LHCN-M2 (cell line): ENCODE measurements around the gene PSMA8. TPM values are rescaled to one million over a fixed set of nuclear protein-coding genes. Genes with fewer than 3 reads are reported as not detected.
A peak's percentile ranks its signal among the peaks of the same experiment; 100 is the strongest.
"Not testable (repeated sequence)": the region's sequence is repeated elsewhere in the genome, so short reads cannot be mapped to it uniquely, and the experiment has no call there.

Experiments
- DNase-seq: peaks from one replicate; pipeline ENCODE4 v3.0.0-alpha.2; 2012; ENCODE audit warnings: low read depth
- polyA plus RNA-seq: library from polyadenylated mRNA; unstranded; fragments of >200 nt; gene quantifications from one replicate; pipeline ENCODE4 v1.2.1, GENCODE V29; 2012; ENCODE audit warnings: missing spikeins
- total RNA-seq: library from RNA; depleted of rRNA; stranded (reverse); fragments of >200 nt; gene quantifications from 2 replicates; pipeline ENCODE4 v1.2.3, GENCODE V29; 2014; rRNA removed

Gene PSMA8
- total RNA-seq = not detected in 2 replicates
- polyA plus RNA-seq = not detected

DNA sequence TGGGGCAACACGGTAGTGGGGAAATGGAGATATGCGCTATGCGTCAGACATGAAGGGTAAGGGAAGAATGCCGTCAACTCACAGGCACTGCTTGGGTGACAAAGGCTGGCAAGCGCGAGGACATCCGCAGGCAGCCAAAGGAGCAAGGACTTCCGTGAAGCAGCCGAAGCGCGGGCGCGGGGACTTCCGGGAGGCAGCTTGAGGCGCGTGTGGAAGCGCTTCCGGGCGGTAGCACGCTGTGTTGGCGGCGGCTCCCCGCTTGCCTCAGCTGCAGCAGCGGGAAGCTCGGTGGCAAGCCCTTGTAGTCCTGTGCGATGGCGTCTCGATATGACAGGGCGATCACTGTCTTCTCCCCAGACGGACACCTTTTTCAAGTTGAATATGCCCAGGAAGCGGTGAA is at the start of gene PSMA8:
Gene PSMA8, plus strand, starts transcription at position 218 of the 400 bp plus-strand sequence. Its CDS starts 97 bp downstream, at position 315.
- DNase-seq = no peak

DNA sequence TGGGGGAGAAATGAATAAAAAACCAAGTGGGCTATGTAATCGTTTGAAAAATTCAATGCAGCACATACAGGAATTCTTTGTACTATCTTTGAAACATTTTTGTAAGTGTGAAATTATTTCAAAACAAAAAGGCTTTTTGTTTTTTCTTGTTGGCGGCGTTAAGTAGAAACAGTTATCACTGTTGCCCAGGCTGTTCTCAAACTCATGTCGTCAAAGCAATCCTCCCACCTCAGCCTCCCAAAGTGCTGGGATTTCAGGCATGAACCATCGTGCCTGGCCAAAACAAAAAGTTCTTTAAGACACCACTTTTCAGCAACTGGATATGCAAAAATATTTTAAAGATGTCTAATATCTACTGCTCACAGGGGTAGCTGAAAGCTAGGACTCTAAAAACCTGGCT is 48.6 kb upstream of the PSMA8 start:
- DNase-seq = no peak

- no peak for DNase-seq
These were observed 46.7 kb upstream of the PSMA8 start for GRCh38 chr18:26086959-26087358.

DNA sequence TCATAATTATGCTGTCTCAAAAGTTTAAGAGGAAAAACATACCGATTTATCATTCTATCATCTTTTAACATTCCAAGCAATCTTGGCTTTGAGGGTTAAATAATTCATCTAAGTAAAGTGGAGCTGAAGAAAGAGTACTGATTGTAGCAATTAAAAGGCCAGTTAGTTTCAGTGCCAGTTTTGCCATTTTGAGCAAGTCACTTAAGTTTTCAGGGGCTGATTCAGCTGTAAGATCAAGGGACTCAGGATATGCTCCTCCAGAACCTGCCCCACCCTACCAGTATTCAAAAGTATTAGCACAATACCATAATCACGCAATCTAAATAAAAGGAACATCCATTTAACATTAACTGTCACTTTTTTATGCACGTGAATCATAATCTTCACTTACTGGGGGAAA is 45.2 kb upstream of the PSMA8 start:
- peak; percentile 4 for DNase-seq

DNA sequence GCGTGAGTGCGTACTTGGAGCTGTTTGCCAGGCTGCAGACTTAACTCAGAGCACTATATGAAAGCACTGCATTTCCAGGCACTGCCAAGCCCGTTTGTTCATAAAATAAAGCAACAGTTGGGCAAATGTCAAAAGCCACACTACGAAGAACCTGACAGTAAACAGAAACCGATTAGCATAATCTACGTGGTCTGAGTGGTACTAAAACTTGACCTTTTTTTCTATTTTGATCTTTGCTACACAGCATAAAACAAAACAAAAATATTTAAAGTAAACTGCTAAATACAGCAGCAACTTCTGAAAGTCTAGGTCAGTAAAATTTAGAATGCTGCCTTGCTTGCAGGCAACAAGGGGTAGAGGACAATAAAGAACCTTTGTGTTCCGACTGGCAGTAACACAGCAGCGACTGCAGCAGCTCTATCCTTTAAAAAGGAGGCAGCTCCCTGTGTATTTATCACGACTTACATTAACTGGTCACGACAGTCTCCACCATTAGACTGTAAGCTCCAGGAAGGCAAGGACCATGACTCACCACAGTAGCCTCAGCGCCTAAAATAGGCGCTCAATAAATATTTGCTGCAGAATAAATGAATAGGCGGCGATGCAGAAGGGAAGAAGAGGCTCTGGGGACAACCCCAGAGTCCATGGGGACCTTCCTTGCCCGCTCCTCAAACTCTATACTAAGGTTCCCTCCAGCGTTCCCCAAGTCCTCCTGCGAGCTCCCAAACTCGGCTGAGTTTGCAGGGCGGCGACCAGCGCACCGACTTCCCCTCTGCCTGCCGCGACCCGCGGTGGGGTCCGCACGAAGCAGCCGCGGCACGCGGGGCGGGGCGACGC is 44.2 kb upstream of the PSMA8 start:
- DNase-seq = peak; percentile 56

DNA sequence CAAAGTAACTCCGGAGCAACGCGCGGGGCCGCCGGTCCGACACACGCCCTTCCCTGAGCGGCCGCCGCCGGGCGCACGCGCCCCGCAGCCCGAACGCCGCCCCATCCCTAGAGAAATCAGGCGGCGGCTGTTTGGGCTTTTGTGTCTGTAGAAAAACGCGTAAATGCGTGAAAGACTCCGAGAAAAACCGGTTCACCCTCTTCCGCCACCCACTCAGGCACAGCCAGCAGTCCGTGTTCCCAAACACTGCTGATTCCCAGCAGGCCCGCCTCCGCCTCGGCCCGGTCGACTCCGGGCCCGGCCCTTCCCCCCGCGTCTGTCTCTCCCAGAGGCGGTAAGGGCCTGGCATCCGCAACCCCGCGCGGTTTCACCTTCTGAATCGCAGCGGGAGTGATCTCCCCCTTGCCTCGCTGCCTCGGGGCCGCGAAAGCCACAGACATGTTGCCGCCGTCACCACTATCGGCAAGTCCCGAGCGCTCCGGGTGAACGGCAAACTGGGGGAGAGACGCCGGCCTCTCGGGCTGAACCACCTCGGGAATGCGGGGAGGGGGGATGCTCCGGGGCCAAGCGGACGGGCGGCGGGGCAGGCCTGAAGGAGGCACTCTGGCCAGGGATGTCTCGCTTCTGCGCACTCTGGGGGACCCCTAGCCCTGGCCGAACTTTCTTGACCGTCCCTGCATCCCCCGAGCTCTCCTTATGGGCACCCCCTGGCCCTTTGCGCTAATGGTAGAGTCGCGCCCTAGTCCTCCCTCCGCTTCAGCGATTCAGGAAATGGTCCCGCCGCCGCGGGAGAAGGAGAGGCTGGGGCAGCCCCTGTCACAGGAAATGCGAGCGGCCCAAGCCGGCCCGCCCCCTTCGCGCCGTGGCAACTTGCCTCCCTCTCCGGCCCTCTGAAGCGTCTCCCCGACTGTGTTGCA is 43.3 kb upstream of the PSMA8 start, which contains the start of gene SS18:
Gene SS18, minus strand, starts transcription at position 484 of the 917 bp plus-strand sequence. Its CDS starts 44 bp downstream, at position 440.
- peak; percentile 93 for DNase-seq

GRCh38 chr18:26091047-26091630 is 42.5 kb upstream of the PSMA8 start:
- peak; percentile 83 for DNase-seq

DNA sequence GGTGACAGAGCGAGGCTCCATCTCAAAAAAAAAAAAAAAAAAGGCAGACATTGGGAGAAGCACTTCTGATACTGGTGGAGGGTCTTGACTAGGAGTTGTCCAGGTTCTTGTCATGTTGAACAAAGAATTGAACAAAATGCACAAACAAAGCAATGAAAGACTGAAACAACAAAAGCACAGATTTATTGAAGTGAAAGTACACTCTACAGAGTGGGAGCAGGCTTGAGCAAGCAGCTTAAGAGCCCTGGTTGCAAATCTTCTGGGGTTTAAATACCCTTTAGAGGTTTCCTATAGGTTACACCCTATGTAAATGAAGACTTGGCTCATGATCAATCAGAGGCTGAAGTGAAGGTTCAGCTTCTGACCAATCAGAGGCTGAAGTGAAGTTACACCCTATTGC is 36.8 kb upstream of the PSMA8 start:
- no peak for DNase-seq

GRCh38 chr18:26097563-26097962 is 36.1 kb upstream of the PSMA8 start:
- no peak for DNase-seq

GRCh38 chr18:26103579-26103978 is 30.1 kb upstream of the PSMA8 start:
- DNase-seq = peak; percentile 5

GRCh38 chr18:26104035-26104434 is 29.6 kb upstream of the PSMA8 start:
- DNase-seq = no peak

- peak; percentile 2 for DNase-seq
These were observed 14.4 kb upstream of the PSMA8 start for GRCh38 chr18:26119246-26119645.

GRCh38 chr18:26121476-26121875 is 12.2 kb upstream of the PSMA8 start:
- DNase-seq = no peak

DNA sequence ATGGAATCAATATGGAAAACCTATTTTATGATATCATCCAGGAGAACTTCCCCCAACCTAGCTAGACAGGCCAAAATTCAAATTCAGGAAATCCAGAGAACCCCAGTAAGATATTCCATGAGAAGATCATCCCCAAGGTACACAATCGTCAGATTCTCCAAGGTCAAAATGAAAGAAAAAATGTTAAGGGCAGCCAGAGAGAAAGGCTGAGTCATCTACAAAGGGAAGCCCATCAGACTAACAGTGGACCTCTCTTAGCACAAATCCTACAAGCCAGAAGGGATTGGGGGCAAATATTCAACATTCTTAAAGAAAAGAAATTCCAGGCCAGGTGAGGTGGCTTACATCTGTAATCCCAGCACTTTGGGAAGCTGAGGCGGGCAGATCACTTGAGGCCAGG is 11.7 kb upstream of the PSMA8 start:
- DNase-seq = not testable (repeated sequence)

DNA sequence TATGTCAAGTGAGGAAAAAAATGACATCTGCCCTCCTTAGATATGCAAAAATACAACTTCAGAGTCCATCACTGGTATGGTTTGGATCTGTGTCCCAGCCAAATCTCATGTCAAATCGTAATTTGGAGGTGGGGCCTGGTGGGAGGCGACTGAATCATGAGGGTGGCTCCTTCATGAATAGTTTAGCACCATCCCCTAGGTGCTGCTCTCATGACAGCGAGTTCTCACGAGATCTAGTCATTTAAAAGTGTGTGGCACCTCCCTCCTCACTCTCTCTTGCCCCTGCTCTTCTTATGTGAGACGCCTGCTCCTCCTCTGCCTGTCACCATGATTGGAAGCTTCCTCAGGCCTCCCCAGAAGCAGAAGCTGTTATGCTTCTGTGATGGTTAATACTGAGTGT is 5.9 kb upstream of the PSMA8 start:
- no peak for DNase-seq

DNA sequence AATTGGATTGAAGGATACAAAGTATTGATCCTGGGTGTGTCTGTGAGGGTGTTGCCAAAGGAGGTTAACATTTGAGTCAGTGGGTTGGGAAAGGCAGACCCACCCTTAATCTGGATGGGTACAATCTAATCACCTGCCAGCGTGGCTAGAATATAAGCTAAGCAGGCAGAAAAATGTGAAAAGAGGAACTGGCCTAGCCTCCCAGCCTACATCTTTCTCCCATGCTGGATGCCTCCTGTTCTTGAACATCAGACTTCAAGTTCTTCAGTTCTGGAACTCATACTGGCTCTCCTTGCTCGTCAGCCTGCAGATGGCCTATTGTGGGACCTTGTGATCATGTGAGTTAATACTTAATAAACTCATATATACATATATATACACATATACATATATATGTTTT is 5.5 kb upstream of the PSMA8 start:
- DNase-seq = not testable (repeated sequence)

GRCh38 chr18:26134107-26134506 is 438 bp downstream of the PSMA8 start:
- DNase-seq = no peak

GRCh38 chr18:26135548-26135947 is 1.9 kb downstream of the PSMA8 start:
- no peak for DNase-seq

GRCh38 chr18:26157326-26157725 is 23.7 kb downstream of the PSMA8 start:
- no peak for DNase-seq

GRCh38 chr18:26159353-26159752 is 25.7 kb downstream of the PSMA8 start:
- no peak for DNase-seq

DNA sequence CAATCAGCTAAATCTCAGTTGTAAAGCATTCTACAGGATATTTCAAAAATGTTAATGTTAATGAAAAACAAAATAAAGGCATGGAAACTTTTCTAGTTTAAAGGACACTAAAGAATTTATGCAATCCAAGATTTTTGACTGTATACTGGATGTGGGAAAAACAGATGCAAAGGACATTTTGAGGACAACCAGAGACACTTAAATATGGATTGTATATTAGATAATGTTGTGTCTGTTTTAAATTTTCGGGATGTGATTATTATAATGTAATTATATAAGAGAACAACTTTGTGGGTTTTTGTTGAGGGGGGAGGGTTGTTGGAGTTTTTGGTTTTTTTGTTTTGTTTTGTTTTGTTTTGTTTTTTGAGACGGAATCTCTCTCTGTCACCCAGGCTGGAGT is 30.9 kb downstream of the PSMA8 start:
- no peak for DNase-seq

GRCh38 chr18:26167592-26167991 is 33.9 kb downstream of the PSMA8 start:
- not testable (repeated sequence) for DNase-seq
